ENCODE data around the gene MBNL2. TPM values are rescaled to one million over a fixed set of nuclear protein-coding genes. Genes with fewer than 3 reads are reported as not detected.

The MBNL2 gene
- total RNA-seq, 3 donors from 2014 or later = 68.5 to 131 (median 120) TPM

GRCh38 chr13:97257228-97257755 is 35.2 kb downstream of the MBNL2 start:
- Histone ChIP-seq H3K27ac (peak overlapping the region; percentile 89 to 90), H3K4me3 (peak overlapping the region in 1 of 3 donors; percentile 16), H3K4me1 (peaks cover 12 to 47% of the 10 kb centered on the region in 2 donors), H3K9me3 (no peaks in the 10 kb centered on the region), H3K36me3 (no peaks in the 10 kb centered on the region), H3K27me3 (no peaks in the 10 kb centered on the region)
- no peak for TF ChIP-seq POLR2AphosphoS5 (IDR thresholded peaks at IDR 0.05)
- no peak for TF ChIP-seq POLR2A (IDR thresholded peaks at IDR 0.05)
- no peak for TF ChIP-seq CTCF (IDR thresholded peaks at IDR 0.05)
- DNase-seq (ENCODE audit: low spot score in 2 of 2) = no peak
- intact Hi-C loops (cut with DNase I; ENCODE audit: low total_unique reads) = no loop called here

GRCh38 chr13:97257800-97258799 is 36.0 kb downstream of the MBNL2 start:
- intact Hi-C loops (cut with DNase I; ENCODE audit: low total_unique reads) = no loop called here
- TF ChIP-seq POLR2AphosphoS5 (IDR thresholded peaks at IDR 0.05) = peak in 2 of 3 donors; percentile 69 to 87
- TF ChIP-seq CTCF (IDR thresholded peaks at IDR 0.05) = no peak
- Histone ChIP-seq H3K9me3 (no peaks in the 10 kb centered on the region), H3K27me3 (no peaks in the 10 kb centered on the region), H3K4me3 (peak overlapping the region in 1 of 3 donors; percentile 16), H3K36me3 (no peaks in the 10 kb centered on the region), H3K27ac (peak overlapping the region; percentile 89 to 90), H3K4me1 (peaks cover 12 to 47% of the 10 kb centered on the region in 2 donors)
- peak in 1 of 2 donors; percentile 48 for DNase-seq (ENCODE audit: low spot score in 2 of 2)

- intact Hi-C loops (cut with DNase I; ENCODE audit: low total_unique reads) = no loop called here
- Histone ChIP-seq H3K4me3 (no peak overlapping the region), H3K9me3 (no peaks in the 10 kb centered on the region), H3K27me3 (no peaks in the 10 kb centered on the region), H3K4me1 (peaks cover 12 to 47% of the 10 kb centered on the region in 2 donors), H3K36me3 (no peaks in the 10 kb centered on the region), H3K27ac (peak overlapping the region; percentile 89 to 90)
- DNase-seq (ENCODE audit: low spot score in 2 of 2) = no peak
- TF ChIP-seq POLR2A (IDR thresholded peaks at IDR 0.05) (no peak), CTCF (IDR thresholded peaks at IDR 0.05) (no peak), POLR2AphosphoS5 (IDR thresholded peaks at IDR 0.05) (no peak)
Measured at GRCh38 chr13:97258801-97259200, 36.7 kb downstream of the MBNL2 start.

- H3K4me1 ChIP-seq = peaks cover 12 to 47% of the 10 kb centered on the region in 2 donors
- no peak overlapping the region for H3K4me3 ChIP-seq
- no peaks in the 10 kb centered on the region for H3K9me3 ChIP-seq
- DNase-seq (ENCODE audit: low spot score in 2 of 2) = no peak
- no peaks in the 10 kb centered on the region for H3K36me3 ChIP-seq
- intact Hi-C loops (cut with DNase I; ENCODE audit: low total_unique reads) = no loop called here
- TF ChIP-seq POLR2AphosphoS5 (IDR thresholded peaks at IDR 0.05) (no peak), CTCF (IDR thresholded peaks at IDR 0.05) (no peak), POLR2A (IDR thresholded peaks at IDR 0.05) (no peak)
- peak overlapping the region; percentile 89 to 90 for H3K27ac ChIP-seq
- no peaks in the 10 kb centered on the region for H3K27me3 ChIP-seq
Measured at GRCh38 chr13:97259410-97259797, 37.3 kb downstream of the MBNL2 start.

Data from breast epithelium (tissue), 4 donors.